ENCODE results near the gene RIMS1. TPM values are rescaled to one million over a fixed set of nuclear protein-coding genes. Genes with fewer than 3 reads are reported as not detected.

Gene RIMS1
- total and polyA plus RNA-seq, 2 donors (not counting 1 experiment from before 2014, with no cell fraction given), result not detected

DNA sequence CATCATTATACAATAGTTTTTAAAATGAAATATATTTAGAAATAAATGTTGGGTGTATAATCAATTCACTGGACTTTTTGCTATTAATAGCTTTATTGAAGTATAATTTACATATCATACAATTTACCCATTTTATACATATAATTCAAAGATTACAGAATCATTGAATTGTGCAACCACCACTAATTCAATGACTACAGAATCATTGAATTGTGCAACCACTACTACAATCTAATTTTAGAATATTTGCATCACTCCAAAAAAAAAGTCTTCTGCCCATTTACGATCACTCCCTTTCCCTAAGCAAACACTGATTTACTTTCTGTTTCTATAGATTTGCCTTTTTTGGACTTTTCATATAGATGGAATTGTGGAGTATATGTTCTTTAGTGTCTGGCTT, 35.1 kb upstream of the RIMS1 start:
- Histone ChIP-seq H3K79me2 (ENCODE audit: control insufficient read depth, insufficient read depth, low read length) (no peaks in the 10 kb centered on the region), H3K4me3 (ENCODE audit: control extremely low read depth in 1 of 5, extremely low read depth in 1 of 5, insufficient read depth in 1 of 5, low read depth in 2 of 5, low read length in 4 of 5) (no peak overlapping the region), H3K9ac (ENCODE audit: low read length) (no peak overlapping the region), H3K27ac (ENCODE audit: low read length in 2 of 2) (no peak overlapping the region), H3K27me3 (replicated peaks in 1 of 4; ENCODE audit: control extremely low read depth in 1 of 4, control insufficient read depth in 3 of 4, insufficient read depth in 4 of 4, low read length in 3 of 4) (no peaks in the 10 kb centered on the region), H3K36me3 (replicated peaks in 1 of 2; ENCODE audit: control extremely low read depth in 1 of 2, control insufficient read depth in 1 of 2, extremely low read depth in 1 of 2, insufficient read depth in 2 of 2, low read length in 1 of 2) (no peaks in the 10 kb centered on the region), H2AFZ (ENCODE audit: insufficient read depth, low read depth, low read length, poor library complexity, severe bottlenecking) (no peak overlapping the region), H3K4me2 (replicated peaks; ENCODE audit: low read depth, low read length, poor library complexity, severe bottlenecking) (no peak overlapping the region), H3K4me1 (ENCODE audit: control insufficient read depth in 2 of 2, insufficient read depth in 2 of 2, low read length in 2 of 2) (no peaks in the 10 kb centered on the region), H3K9me3 (ENCODE audit: control extremely low read depth in 1 of 3, control insufficient read depth in 2 of 3, insufficient read depth in 1 of 3, low read length in 2 of 3) (peaks cover 0 to 3% (median 0%) of the 10 kb centered on the region in 3 donors), H4K20me1 (ENCODE audit: control insufficient read depth, insufficient read depth, low read length, poor library complexity, severe bottlenecking) (no peaks in the 10 kb centered on the region)
- Mint-ChIP-seq H3K9me3 (ENCODE audit: insufficient read depth) (peaks cover 2% of the 10 kb centered on the region), H3K4me3 (no peak overlapping the region), H3K4me1 (no peaks in the 10 kb centered on the region), H3K27me3 (no peaks in the 10 kb centered on the region), H3K27ac (no peak overlapping the region)
- WGBS (ENCODE audit: insufficient coverage), result no CpG with 5 or more reads among the region's 1 CpG
- intact Hi-C loops (cut with micrococcal nuclease), result no loop called here
- ChIA-PET POLR2A (no interaction called here), CTCF (no interaction called here)
- DNase-seq (no peak), ATAC-seq (ENCODE audit: low read depth) (no peak)
- TF ChIP-seq, protein P1, sequence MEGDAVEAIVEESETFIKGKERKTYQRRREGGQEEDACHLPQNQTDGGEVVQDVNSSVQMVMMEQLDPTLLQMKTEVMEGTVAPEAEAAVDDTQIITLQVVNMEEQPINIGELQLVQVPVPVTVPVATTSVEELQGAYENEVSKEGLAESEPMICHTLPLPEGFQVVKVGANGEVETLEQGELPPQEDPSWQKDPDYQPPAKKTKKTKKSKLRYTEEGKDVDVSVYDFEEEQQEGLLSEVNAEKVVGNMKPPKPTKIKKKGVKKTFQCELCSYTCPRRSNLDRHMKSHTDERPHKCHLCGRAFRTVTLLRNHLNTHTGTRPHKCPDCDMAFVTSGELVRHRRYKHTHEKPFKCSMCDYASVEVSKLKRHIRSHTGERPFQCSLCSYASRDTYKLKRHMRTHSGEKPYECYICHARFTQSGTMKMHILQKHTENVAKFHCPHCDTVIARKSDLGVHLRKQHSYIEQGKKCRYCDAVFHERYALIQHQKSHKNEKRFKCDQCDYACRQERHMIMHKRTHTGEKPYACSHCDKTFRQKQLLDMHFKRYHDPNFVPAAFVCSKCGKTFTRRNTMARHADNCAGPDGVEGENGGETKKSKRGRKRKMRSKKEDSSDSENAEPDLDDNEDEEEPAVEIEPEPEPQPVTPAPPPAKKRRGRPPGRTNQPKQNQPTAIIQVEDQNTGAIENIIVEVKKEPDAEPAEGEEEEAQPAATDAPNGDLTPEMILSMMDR (IDR thresholded peaks at IDR 0.05), result no peak
- TF ChIP-seq EZH2 (IDR thresholded peaks at IDR 0.05; ENCODE audit: borderline replicate concordance, insufficient read depth, low read depth, low read length, poor library complexity, severe bottlenecking), result no peak

- Histone ChIP-seq H3K79me2 (ENCODE audit: control insufficient read depth, insufficient read depth, low read length) (no peaks in the 10 kb centered on the region), H3K9ac (ENCODE audit: low read length) (no peak overlapping the region), H3K27me3 (replicated peaks in 1 of 4; ENCODE audit: control extremely low read depth in 1 of 4, control insufficient read depth in 3 of 4, insufficient read depth in 4 of 4, low read length in 3 of 4) (no peaks in the 10 kb centered on the region), H3K4me2 (replicated peaks; ENCODE audit: low read depth, low read length, poor library complexity, severe bottlenecking) (no peak overlapping the region), H3K36me3 (replicated peaks in 1 of 2; ENCODE audit: control extremely low read depth in 1 of 2, control insufficient read depth in 1 of 2, extremely low read depth in 1 of 2, insufficient read depth in 2 of 2, low read length in 1 of 2) (no peaks in the 10 kb centered on the region), H4K20me1 (ENCODE audit: control insufficient read depth, insufficient read depth, low read length, poor library complexity, severe bottlenecking) (no peaks in the 10 kb centered on the region), H3K27ac (ENCODE audit: low read length in 2 of 2) (no peak overlapping the region), H2AFZ (ENCODE audit: insufficient read depth, low read depth, low read length, poor library complexity, severe bottlenecking) (no peak overlapping the region), H3K4me1 (ENCODE audit: control insufficient read depth in 2 of 2, insufficient read depth in 2 of 2, low read length in 2 of 2) (no peaks in the 10 kb centered on the region), H3K9me3 (ENCODE audit: control extremely low read depth in 1 of 3, control insufficient read depth in 2 of 3, insufficient read depth in 1 of 3, low read length in 2 of 3) (peaks cover 0 to 3% (median 0%) of the 10 kb centered on the region in 3 donors), H3K4me3 (ENCODE audit: control extremely low read depth in 1 of 5, extremely low read depth in 1 of 5, insufficient read depth in 1 of 5, low read depth in 2 of 5, low read length in 4 of 5) (no peak overlapping the region)
- DNase-seq, result no peak
- no peaks in the 10 kb centered on the region for H3K27me3 Mint-ChIP-seq
- 84% methylated on average over 2 of the region's 3 CpGs for WGBS (ENCODE audit: insufficient coverage)
- ATAC-seq (ENCODE audit: low read depth), result no peak
- H3K4me1 Mint-ChIP-seq, result no peaks in the 10 kb centered on the region
- H3K27ac Mint-ChIP-seq, result no peak overlapping the region
- TF ChIP-seq, protein P1 (IDR thresholded peaks at IDR 0.05), result no peak
- no peak for TF ChIP-seq EZH2 (IDR thresholded peaks at IDR 0.05; ENCODE audit: borderline replicate concordance, insufficient read depth, low read depth, low read length, poor library complexity, severe bottlenecking)
- intact Hi-C loops (cut with micrococcal nuclease), result no loop called here
- no peak overlapping the region for H3K4me3 Mint-ChIP-seq
- peaks cover 2% of the 10 kb centered on the region for H3K9me3 Mint-ChIP-seq (ENCODE audit: insufficient read depth)
- CTCF ChIA-PET, result no interaction called here
- POLR2A ChIA-PET, result no interaction called here
These were observed 33.4 kb upstream of the RIMS1 start for GRCh38 chr6:71852948-71853347.

Measured in B cell (primary cell).